Measurements from ENCODE around the gene OSTN. TPM values are rescaled to one million over a fixed set of nuclear protein-coding genes. Genes with fewer than 3 reads are reported as not detected.
A peak's percentile ranks its signal among the peaks of the same experiment; 100 is the strongest.
"Not testable (repeated sequence)": the region's sequence is repeated elsewhere in the genome, so short reads cannot be mapped to it uniquely, and the experiment has no call there.

The OSTN gene
- polyA plus RNA-seq, 4 donors, result 0.01 TPM; not detected in 3

- DNase-seq (no peak), FAIRE-seq (no peak)
- Histone ChIP-seq H3K4me3 (ENCODE audit: low read depth in 1 of 3, low read length in 3 of 3) (no peak overlapping the region), H3K27me3 (ENCODE audit: control insufficient read depth in 3 of 3, insufficient read depth in 3 of 3, low read length in 3 of 3) (no peaks in the 10 kb centered on the region), H3K36me3 (ENCODE audit: control insufficient read depth in 3 of 3, insufficient read depth in 2 of 3, low read depth in 1 of 3, low read length in 3 of 3) (no peaks in the 10 kb centered on the region), H3K4me1 (ENCODE audit: control insufficient read depth in 3 of 3, insufficient read depth in 2 of 3, low read depth in 1 of 3, low read length in 2 of 3) (no peaks in the 10 kb centered on the region), H3K9me3 (ENCODE audit: control insufficient read depth in 2 of 2, insufficient read depth in 1 of 2, low read depth in 1 of 2, low read length in 1 of 2) (no peaks in the 10 kb centered on the region), H3K27ac (ENCODE audit: low read depth in 1 of 3, low read length in 2 of 3) (no peak overlapping the region)
- 26 to 81% (median 50%) methylated on average over 3 of the region's 3 CpGs for WGBS, 3 donors
These were observed 23.9 kb upstream of the OSTN start for GRCh38 chr3:191175102-191175501.

- H3K27me3 ChIP-seq (ENCODE audit: control insufficient read depth in 3 of 3, insufficient read depth in 3 of 3, low read length in 3 of 3), result no peaks in the 10 kb centered on the region
- FAIRE-seq (no peak), DNase-seq (no peak)
- 88 to 95% (median 93%) methylated on average over 3 of the region's 3 CpGs for WGBS, 3 donors
- H3K27ac ChIP-seq (ENCODE audit: low read depth in 1 of 3, low read length in 2 of 3), result no peak overlapping the region
- H3K36me3 ChIP-seq (ENCODE audit: control insufficient read depth in 3 of 3, insufficient read depth in 2 of 3, low read depth in 1 of 3, low read length in 3 of 3), result no peaks in the 10 kb centered on the region
- H3K4me3 ChIP-seq (ENCODE audit: low read depth in 1 of 3, low read length in 3 of 3), result no peak overlapping the region
- H3K9me3 ChIP-seq (ENCODE audit: control insufficient read depth in 2 of 2, insufficient read depth in 1 of 2, low read depth in 1 of 2, low read length in 1 of 2), result no peaks in the 10 kb centered on the region
- no peaks in the 10 kb centered on the region for H3K4me1 ChIP-seq (ENCODE audit: control insufficient read depth in 3 of 3, insufficient read depth in 2 of 3, low read depth in 1 of 3, low read length in 2 of 3)
These were observed 22.8 kb upstream of the OSTN start for GRCh38 chr3:191176038-191176785.

GRCh38 chr3:191185382-191185781 is 13.7 kb upstream of the OSTN start:
- FAIRE-seq; H3K36me3 ChIP-seq (ENCODE audit: control insufficient read depth in 3 of 3, insufficient read depth in 2 of 3, low read depth in 1 of 3, low read length in 3 of 3); H3K9me3 ChIP-seq (ENCODE audit: control insufficient read depth in 2 of 2, insufficient read depth in 1 of 2, low read depth in 1 of 2, low read length in 1 of 2); DNase-seq; H3K4me1 ChIP-seq (ENCODE audit: control insufficient read depth in 3 of 3, insufficient read depth in 2 of 3, low read depth in 1 of 3, low read length in 2 of 3); H3K27me3 ChIP-seq (ENCODE audit: control insufficient read depth in 3 of 3, insufficient read depth in 3 of 3, low read length in 3 of 3); H3K4me3 ChIP-seq (ENCODE audit: low read depth in 1 of 3, low read length in 3 of 3); H3K27ac ChIP-seq (ENCODE audit: low read depth in 1 of 3, low read length in 2 of 3): not testable (repeated sequence)
- WGBS, 3 donors, result 88 to 90% (median 89%) methylated on average over 9 of the region's 9 CpGs

GRCh38 chr3:191188246-191188645 is 10.8 kb upstream of the OSTN start:
- not testable (repeated sequence) for H3K36me3 ChIP-seq (ENCODE audit: control insufficient read depth in 3 of 3, insufficient read depth in 2 of 3, low read depth in 1 of 3, low read length in 3 of 3); H3K27ac ChIP-seq (ENCODE audit: low read depth in 1 of 3, low read length in 2 of 3); FAIRE-seq; H3K4me1 ChIP-seq (ENCODE audit: control insufficient read depth in 3 of 3, insufficient read depth in 2 of 3, low read depth in 1 of 3, low read length in 2 of 3); DNase-seq; H3K27me3 ChIP-seq (ENCODE audit: control insufficient read depth in 3 of 3, insufficient read depth in 3 of 3, low read length in 3 of 3); H3K4me3 ChIP-seq (ENCODE audit: low read depth in 1 of 3, low read length in 3 of 3)
- WGBS, 3 donors, result 75 to 91% (median 87%) methylated on average over 3 to 5 of the region's 5 CpGs
- H3K9me3 ChIP-seq (ENCODE audit: control insufficient read depth in 2 of 2, insufficient read depth in 1 of 2, low read depth in 1 of 2, low read length in 1 of 2), result peaks cover 0 to 10% of the 10 kb centered on the region in 2 donors

- not testable (repeated sequence) for FAIRE-seq; H3K27me3 ChIP-seq (ENCODE audit: control insufficient read depth in 3 of 3, insufficient read depth in 3 of 3, low read length in 3 of 3); H3K27ac ChIP-seq (ENCODE audit: low read depth in 1 of 3, low read length in 2 of 3); DNase-seq; H3K36me3 ChIP-seq (ENCODE audit: control insufficient read depth in 3 of 3, insufficient read depth in 2 of 3, low read depth in 1 of 3, low read length in 3 of 3); H3K4me1 ChIP-seq (ENCODE audit: control insufficient read depth in 3 of 3, insufficient read depth in 2 of 3, low read depth in 1 of 3, low read length in 2 of 3); H3K9me3 ChIP-seq (ENCODE audit: control insufficient read depth in 2 of 2, insufficient read depth in 1 of 2, low read depth in 1 of 2, low read length in 1 of 2); H3K4me3 ChIP-seq (ENCODE audit: low read depth in 1 of 3, low read length in 3 of 3)
- WGBS, 3 donors, result 93 to 98% (median 93%) methylated on average over 4 of the region's 4 CpGs
These were observed 6.8 kb upstream of the OSTN start for GRCh38 chr3:191192270-191192669.

GRCh38 chr3:191192941-191193340 is 6.1 kb upstream of the OSTN start:
- FAIRE-seq (peak; percentile 39), DNase-seq (no peak)
- no peaks in the 10 kb centered on the region for H3K27me3 ChIP-seq (ENCODE audit: control insufficient read depth in 3 of 3, insufficient read depth in 3 of 3, low read length in 3 of 3)
- H3K4me1 ChIP-seq (ENCODE audit: control insufficient read depth in 3 of 3, insufficient read depth in 2 of 3, low read depth in 1 of 3, low read length in 2 of 3), result no peaks in the 10 kb centered on the region
- H3K4me3 ChIP-seq (ENCODE audit: low read depth in 1 of 3, low read length in 3 of 3), result no peak overlapping the region
- H3K9me3 ChIP-seq (ENCODE audit: control insufficient read depth in 2 of 2, insufficient read depth in 1 of 2, low read depth in 1 of 2, low read length in 1 of 2), result peaks cover 0 to 2% of the 10 kb centered on the region in 2 donors
- no peaks in the 10 kb centered on the region for H3K36me3 ChIP-seq (ENCODE audit: control insufficient read depth in 3 of 3, insufficient read depth in 2 of 3, low read depth in 1 of 3, low read length in 3 of 3)
- H3K27ac ChIP-seq (ENCODE audit: low read depth in 1 of 3, low read length in 2 of 3), result no peak overlapping the region

- Histone ChIP-seq H3K36me3 (ENCODE audit: control insufficient read depth in 3 of 3, insufficient read depth in 2 of 3, low read depth in 1 of 3, low read length in 3 of 3) (no peaks in the 10 kb centered on the region), H3K9me3 (ENCODE audit: control insufficient read depth in 2 of 2, insufficient read depth in 1 of 2, low read depth in 1 of 2, low read length in 1 of 2) (no peaks in the 10 kb centered on the region), H3K4me3 (ENCODE audit: low read depth in 1 of 3, low read length in 3 of 3) (no peak overlapping the region), H3K27ac (ENCODE audit: low read depth in 1 of 3, low read length in 2 of 3) (no peak overlapping the region), H3K27me3 (ENCODE audit: control insufficient read depth in 3 of 3, insufficient read depth in 3 of 3, low read length in 3 of 3) (no peaks in the 10 kb centered on the region), H3K4me1 (ENCODE audit: control insufficient read depth in 3 of 3, insufficient read depth in 2 of 3, low read depth in 1 of 3, low read length in 2 of 3) (no peaks in the 10 kb centered on the region)
- WGBS, 3 donors, result 75 to 85% (median 78%) methylated on average over 3 of the region's 3 CpGs
- FAIRE-seq, result no peak
- no peak for DNase-seq
These were observed 1.2 kb upstream of the OSTN start for GRCh38 chr3:191197761-191198306.

- 38 to 61% (median 48%) methylated on average over 5 of the region's 5 CpGs for WGBS, 3 donors
- no peak for FAIRE-seq
- no peak overlapping the region for H3K4me3 ChIP-seq (ENCODE audit: low read depth in 1 of 3, low read length in 3 of 3)
- DNase-seq, result no peak
- H3K27me3 ChIP-seq (ENCODE audit: control insufficient read depth in 3 of 3, insufficient read depth in 3 of 3, low read length in 3 of 3), result no peaks in the 10 kb centered on the region
- H3K9me3 ChIP-seq (ENCODE audit: control insufficient read depth in 2 of 2, insufficient read depth in 1 of 2, low read depth in 1 of 2, low read length in 1 of 2), result no peaks in the 10 kb centered on the region
- H3K36me3 ChIP-seq (ENCODE audit: control insufficient read depth in 3 of 3, insufficient read depth in 2 of 3, low read depth in 1 of 3, low read length in 3 of 3), result no peaks in the 10 kb centered on the region
- no peak overlapping the region for H3K27ac ChIP-seq (ENCODE audit: low read depth in 1 of 3, low read length in 2 of 3)
- H3K4me1 ChIP-seq (ENCODE audit: control insufficient read depth in 3 of 3, insufficient read depth in 2 of 3, low read depth in 1 of 3, low read length in 2 of 3), result no peaks in the 10 kb centered on the region
These were observed 561 bp upstream of the OSTN start for GRCh38 chr3:191198480-191198879.

GRCh38 chr3:191210032-191210431 is 11.0 kb downstream of the OSTN start:
- WGBS, 3 donors, result 84 to 88% (median 86%) methylated on average over 10 of the region's 10 CpGs
- FAIRE-seq (no peak), DNase-seq (no peak)
- Histone ChIP-seq H3K36me3 (ENCODE audit: control insufficient read depth in 3 of 3, insufficient read depth in 2 of 3, low read depth in 1 of 3, low read length in 3 of 3) (no peaks in the 10 kb centered on the region), H3K27me3 (ENCODE audit: control insufficient read depth in 3 of 3, insufficient read depth in 3 of 3, low read length in 3 of 3) (no peaks in the 10 kb centered on the region), H3K4me3 (ENCODE audit: low read depth in 1 of 3, low read length in 3 of 3) (no peak overlapping the region), H3K27ac (ENCODE audit: low read depth in 1 of 3, low read length in 2 of 3) (no peak overlapping the region), H3K9me3 (ENCODE audit: control insufficient read depth in 2 of 2, insufficient read depth in 1 of 2, low read depth in 1 of 2, low read length in 1 of 2) (no peaks in the 10 kb centered on the region), H3K4me1 (ENCODE audit: control insufficient read depth in 3 of 3, insufficient read depth in 2 of 3, low read depth in 1 of 3, low read length in 2 of 3) (no peaks in the 10 kb centered on the region)
